Measurements from ENCODE around the gene CCDC201.
"Not testable (repeated sequence)": the region's sequence is repeated elsewhere in the genome, so short reads cannot be mapped to it uniquely, and the experiment has no call there.

CCDC201 gene

GRCh38 chr7:45817913-45818312 is 55.0 kb downstream of the CCDC201 start:
- not testable (repeated sequence) for DNase-seq (ENCODE audit: low read depth, low spot score)

- not testable (repeated sequence) for DNase-seq (ENCODE audit: low read depth, low spot score)
Measured at GRCh38 chr7:45817016-45817415, 55.9 kb downstream of the CCDC201 start.

- DNase-seq (ENCODE audit: low read depth, low spot score): not testable (repeated sequence)
Measured at GRCh38 chr7:45814216-45815118, 58.4 kb downstream of the CCDC201 start.

GRCh38 chr7:45813771-45814170 is 59.1 kb downstream of the CCDC201 start:
- not testable (repeated sequence) for DNase-seq (ENCODE audit: low read depth, low spot score)

GRCh38 chr7:45812946-45813345 is 59.9 kb downstream of the CCDC201 start:
- DNase-seq (ENCODE audit: low read depth, low spot score): no peak

- not testable (repeated sequence) for DNase-seq (ENCODE audit: low read depth, low spot score)
Measured at GRCh38 chr7:45811652-45812234, 61.1 kb downstream of the CCDC201 start.

GRCh38 chr7:45810451-45811005 is 62.4 kb downstream of the CCDC201 start:
- not testable (repeated sequence) for DNase-seq (ENCODE audit: low read depth, low spot score)
